Nephron progenitor cell (in vitro differentiated cells): ENCODE measurements around the gene GSTCD.
"Not testable (repeated sequence)": the region's sequence is repeated elsewhere in the genome, so short reads cannot be mapped to it uniquely, and the experiment has no call there.

ENCODE experiments used
- DNase-seq: peaks from one replicate; pipeline ENCODE4 v3.0.0; 2021
- H3K27ac Mint-ChIP-seq: 2 replicates; pipeline ENCODE4 v1.8.0; 2021; ENCODE audit warnings: mild to moderate bottlenecking, moderate library complexity, mixed read lengths
- H3K27me3 Mint-ChIP-seq: 2 replicates; pipeline ENCODE4 v1.8.0; 2021; ENCODE audit warnings: mild to moderate bottlenecking, low read depth, mixed read lengths; ENCODE audit not compliant: poor library complexity
- H3K36me3 Mint-ChIP-seq: 2 replicates; pipeline ENCODE4 v1.8.0; 2021; ENCODE audit warnings: low read depth, mixed read lengths
- H3K4me1 Mint-ChIP-seq: 2 replicates; pipeline ENCODE4 v1.8.0; 2021; ENCODE audit warnings: mixed read lengths
- H3K4me3 Mint-ChIP-seq: 2 replicates; pipeline ENCODE4 v1.8.0; 2021; ENCODE audit warnings: mild to moderate bottlenecking, moderate library complexity, mixed read lengths
- H3K9me3 Mint-ChIP-seq: 2 replicates; pipeline ENCODE4 v1.8.0; 2021; ENCODE audit warnings: mild to moderate bottlenecking, moderate library complexity, mixed read lengths
- TF ChIP-seq, protein P1 (sequence below): fragments of 200-600 bp; sonication (generic); IDR thresholded peaks from 2 replicates; pipeline ENCODE4 v1.5.0; 2021; ENCODE audit warnings: antibody characterized with exemption

The GSTCD gene

DNA sequence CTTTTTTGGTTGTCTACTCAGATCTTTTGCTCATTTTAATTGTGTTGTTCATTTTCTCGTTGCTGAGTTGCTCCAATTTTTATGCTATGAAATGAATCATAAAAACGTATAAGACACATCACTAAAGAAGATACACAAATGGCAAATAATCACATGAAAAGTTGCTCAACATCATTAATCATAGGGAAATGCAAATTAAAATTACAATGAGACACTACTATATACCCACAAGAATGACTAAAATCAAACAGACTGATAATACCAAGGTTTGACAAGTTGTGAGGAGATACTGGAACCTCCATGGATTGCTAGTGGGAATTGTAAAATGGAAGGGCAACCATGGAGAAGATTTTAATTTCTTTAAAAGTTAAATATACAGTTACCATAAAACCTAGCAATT lies 17.0 kb downstream of the GSTCD start:
- no peak for DNase-seq
- TF ChIP-seq, protein P1, sequence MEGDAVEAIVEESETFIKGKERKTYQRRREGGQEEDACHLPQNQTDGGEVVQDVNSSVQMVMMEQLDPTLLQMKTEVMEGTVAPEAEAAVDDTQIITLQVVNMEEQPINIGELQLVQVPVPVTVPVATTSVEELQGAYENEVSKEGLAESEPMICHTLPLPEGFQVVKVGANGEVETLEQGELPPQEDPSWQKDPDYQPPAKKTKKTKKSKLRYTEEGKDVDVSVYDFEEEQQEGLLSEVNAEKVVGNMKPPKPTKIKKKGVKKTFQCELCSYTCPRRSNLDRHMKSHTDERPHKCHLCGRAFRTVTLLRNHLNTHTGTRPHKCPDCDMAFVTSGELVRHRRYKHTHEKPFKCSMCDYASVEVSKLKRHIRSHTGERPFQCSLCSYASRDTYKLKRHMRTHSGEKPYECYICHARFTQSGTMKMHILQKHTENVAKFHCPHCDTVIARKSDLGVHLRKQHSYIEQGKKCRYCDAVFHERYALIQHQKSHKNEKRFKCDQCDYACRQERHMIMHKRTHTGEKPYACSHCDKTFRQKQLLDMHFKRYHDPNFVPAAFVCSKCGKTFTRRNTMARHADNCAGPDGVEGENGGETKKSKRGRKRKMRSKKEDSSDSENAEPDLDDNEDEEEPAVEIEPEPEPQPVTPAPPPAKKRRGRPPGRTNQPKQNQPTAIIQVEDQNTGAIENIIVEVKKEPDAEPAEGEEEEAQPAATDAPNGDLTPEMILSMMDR, result no peak
- no peaks in the 10 kb centered on the region for H3K27me3 Mint-ChIP-seq
- no peak overlapping the region for H3K4me3 Mint-ChIP-seq
- H3K9me3 Mint-ChIP-seq, result peaks cover 23% of the 10 kb centered on the region
- peaks cover 65% of the 10 kb centered on the region for H3K36me3 Mint-ChIP-seq
- H3K4me1 Mint-ChIP-seq, result no peaks in the 10 kb centered on the region
- no peak overlapping the region for H3K27ac Mint-ChIP-seq

DNA sequence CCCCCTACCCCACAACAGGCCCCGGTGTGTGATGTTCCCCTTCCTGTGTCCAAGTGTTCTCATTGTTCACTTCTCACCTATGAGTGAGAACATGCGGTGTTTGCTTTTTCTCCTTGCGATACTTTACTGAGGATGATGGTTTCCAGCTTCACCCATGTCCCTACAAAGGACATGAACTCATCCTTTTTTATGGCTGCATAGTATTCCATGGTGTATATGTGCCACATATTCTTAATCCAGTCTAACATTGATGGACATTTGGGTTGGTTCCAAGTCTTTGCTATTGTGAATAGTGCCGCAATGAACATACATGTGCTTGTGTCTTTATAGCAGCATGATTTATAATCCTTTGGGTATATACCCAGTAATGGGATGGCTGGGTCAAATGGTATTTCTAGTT lies 21.3 kb downstream of the GSTCD start:
- not testable (repeated sequence) for H3K27ac Mint-ChIP-seq
- H3K9me3 Mint-ChIP-seq, result peaks cover 64% of the 10 kb centered on the region

DNA sequence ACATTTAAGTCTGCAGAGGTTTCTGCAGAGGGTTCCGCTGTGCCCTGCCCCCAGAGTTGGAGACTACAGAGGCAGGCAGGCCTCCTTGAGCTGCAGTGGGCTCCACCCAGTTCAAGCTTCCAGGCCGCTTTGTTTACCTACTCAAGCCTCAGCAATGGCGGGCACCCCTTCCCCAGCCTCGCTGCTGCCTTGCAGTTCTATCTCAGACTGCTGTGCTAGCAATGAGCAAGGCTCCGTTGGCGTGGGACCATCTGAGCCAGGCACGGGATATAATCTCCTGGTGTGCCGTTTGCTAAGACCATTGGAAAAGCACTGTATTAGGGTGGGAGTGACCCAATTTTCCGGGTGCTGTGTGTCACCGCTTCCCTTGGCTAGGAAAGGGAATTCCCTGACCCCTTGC lies 26.6 kb downstream of the GSTCD start:
- Mint-ChIP-seq H3K9me3 (peaks cover 90% of the 10 kb centered on the region), H3K36me3 (peaks cover 97% of the 10 kb centered on the region)
- not testable (repeated sequence) for H3K4me3 Mint-ChIP-seq, H3K27ac Mint-ChIP-seq, H3K27me3 Mint-ChIP-seq, DNase-seq, H3K4me1 Mint-ChIP-seq

More for the DNA sequence above, 21.3 kb downstream of the GSTCD start:
- not testable (repeated sequence) for H3K4me3 Mint-ChIP-seq, H3K27me3 Mint-ChIP-seq, DNase-seq, H3K4me1 Mint-ChIP-seq
- peaks cover 94% of the 10 kb centered on the region for H3K36me3 Mint-ChIP-seq

DNA sequence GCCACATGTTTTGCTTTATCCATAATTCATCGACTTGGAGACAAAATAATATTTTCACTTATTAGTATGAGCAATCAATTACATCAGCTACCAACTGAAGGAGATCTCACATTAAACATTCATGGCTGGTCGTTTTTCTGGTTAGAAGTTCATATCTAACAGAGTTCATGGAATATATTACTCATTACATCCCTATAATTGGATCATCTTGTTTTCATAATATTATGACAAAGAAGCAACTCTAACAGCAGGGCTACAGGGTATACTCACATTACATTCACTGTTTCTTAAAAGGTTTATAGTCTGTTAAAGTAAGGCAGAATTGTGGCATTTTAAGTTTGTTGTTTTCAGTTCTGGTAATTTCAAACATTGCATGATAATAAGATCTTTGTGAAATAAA lies 33.0 kb downstream of the GSTCD start:
- no peak for DNase-seq
- H3K27ac Mint-ChIP-seq, result no peak overlapping the region
- peaks cover 28% of the 10 kb centered on the region for H3K9me3 Mint-ChIP-seq
- no peaks in the 10 kb centered on the region for H3K27me3 Mint-ChIP-seq
- TF ChIP-seq, protein P1, result no peak
- H3K36me3 Mint-ChIP-seq, result peaks cover 66% of the 10 kb centered on the region
- H3K4me1 Mint-ChIP-seq, result no peaks in the 10 kb centered on the region
- no peak overlapping the region for H3K4me3 Mint-ChIP-seq

DNA sequence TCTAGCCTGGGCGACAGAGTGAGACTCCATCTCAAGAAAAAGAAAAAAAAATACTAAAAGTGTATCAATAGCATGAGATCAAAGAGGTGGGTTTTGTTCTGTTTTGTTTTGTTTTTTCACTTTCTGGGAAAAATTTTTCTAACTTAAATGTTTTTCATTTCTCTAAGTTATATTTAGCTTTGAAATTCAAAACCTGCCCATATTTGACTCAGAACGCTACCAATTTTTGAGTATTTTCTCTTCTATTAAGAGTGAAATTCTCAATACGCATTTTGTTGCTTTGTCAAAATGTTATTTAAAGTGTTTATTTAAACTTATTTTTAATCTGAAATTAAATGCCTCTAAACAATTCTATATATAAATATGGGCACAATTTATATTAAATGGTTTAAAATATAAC lies 39.6 kb downstream of the GSTCD start:
- DNase-seq, result no peak
- H3K36me3 Mint-ChIP-seq, result peaks cover 20% of the 10 kb centered on the region
- no peak overlapping the region for H3K27ac Mint-ChIP-seq
- H3K9me3 Mint-ChIP-seq, result no peaks in the 10 kb centered on the region
- H3K4me3 Mint-ChIP-seq, result no peak overlapping the region
- H3K27me3 Mint-ChIP-seq, result no peaks in the 10 kb centered on the region
- H3K4me1 Mint-ChIP-seq, result no peaks in the 10 kb centered on the region
- TF ChIP-seq, protein P1, result no peak

DNA sequence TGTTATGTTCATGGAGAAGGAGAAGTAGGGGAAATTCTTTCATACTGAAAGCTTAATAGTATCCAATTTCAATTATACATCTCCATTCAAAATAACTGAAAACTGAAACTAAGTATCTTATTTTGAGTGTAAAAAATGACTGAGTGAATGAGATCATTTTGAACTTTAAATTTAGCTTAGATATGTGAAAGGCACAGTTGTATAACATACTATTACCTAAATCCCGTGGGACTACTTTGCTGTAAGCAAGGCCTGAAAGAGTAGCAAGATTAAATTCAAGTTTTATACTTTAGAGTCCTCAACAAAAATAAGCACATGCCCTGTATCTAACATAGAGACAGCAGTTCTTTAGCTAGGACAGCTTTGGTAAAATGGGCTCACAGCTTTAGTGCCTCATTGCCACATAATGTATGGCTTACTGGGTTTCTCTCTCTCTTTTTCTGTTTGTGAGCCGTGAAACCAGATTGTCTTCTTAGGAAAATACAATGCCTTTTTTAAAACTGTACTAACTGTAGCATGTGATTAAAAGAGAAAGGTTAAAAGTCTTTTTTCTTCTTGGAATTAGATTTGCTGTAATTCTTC lies 43.2 kb downstream of the GSTCD start:
- H3K27ac Mint-ChIP-seq, result peak overlapping the region; percentile 17
- no peak overlapping the region for H3K4me3 Mint-ChIP-seq
- peaks cover 9% of the 10 kb centered on the region for H3K36me3 Mint-ChIP-seq
- no peaks in the 10 kb centered on the region for H3K9me3 Mint-ChIP-seq
- H3K27me3 Mint-ChIP-seq, result no peaks in the 10 kb centered on the region
- TF ChIP-seq, protein P1, result no peak
- no peak for DNase-seq
- no peaks in the 10 kb centered on the region for H3K4me1 Mint-ChIP-seq

DNA sequence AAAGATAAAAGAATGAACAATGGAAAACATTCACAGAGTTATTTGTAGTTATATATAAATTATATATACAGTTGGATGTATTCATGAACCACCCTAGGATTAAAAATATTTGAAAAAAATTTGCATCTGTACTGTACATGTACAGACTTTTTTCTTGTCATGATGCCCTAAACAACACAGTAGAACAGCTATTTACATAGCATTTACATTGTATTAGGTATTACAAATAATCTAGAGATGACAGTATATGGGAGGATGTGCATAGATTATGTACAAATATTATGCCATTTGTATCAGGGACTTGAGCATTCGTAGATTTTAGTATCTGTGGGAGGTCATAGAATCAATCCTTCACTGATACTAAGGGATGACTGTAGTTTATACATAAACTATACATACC lies 44.8 kb downstream of the GSTCD start:
- no peaks in the 10 kb centered on the region for H3K4me1 Mint-ChIP-seq
- no peaks in the 10 kb centered on the region for H3K9me3 Mint-ChIP-seq
- H3K36me3 Mint-ChIP-seq, result peaks cover 9% of the 10 kb centered on the region
- TF ChIP-seq, protein P1, result no peak
- no peak for DNase-seq
- H3K27ac Mint-ChIP-seq, result no peak overlapping the region
- H3K4me3 Mint-ChIP-seq, result no peak overlapping the region
- no peaks in the 10 kb centered on the region for H3K27me3 Mint-ChIP-seq
